Esophagus squamous epithelium (tissue), 4 donors: ENCODE data around the gene SSX7.
"Not testable (repeated sequence)": the region's sequence is repeated elsewhere in the genome, so short reads cannot be mapped to it uniquely, and the experiment has no call there.

ENCODE experiments used
- POLR2A ChIP-seq, 4 donors: fragments of 450-650 bp; IDR thresholded peaks; one replicate each; pipeline ENCODE4 v1.6.1; 2017; ENCODE audit warnings: antibody characterized with exemption in 4 of 4, mild to moderate bottlenecking in 4 of 4, moderate library complexity in 3 of 4
- TF ChIP-seq, protein P1 (sequence below), 6 experiments: fragments of 450-650 bp in 4 of 6; fragments of 200-600 bp in 2 of 6; sonication (generic) in 2 of 6; IDR thresholded peaks; one replicate each; pipeline ENCODE4 v1.5.1; 2016 to 2019; ENCODE audit warnings: antibody characterized with exemption in 6 of 6, mild to moderate bottlenecking in 4 of 6, moderate library complexity in 4 of 6

DNA sequence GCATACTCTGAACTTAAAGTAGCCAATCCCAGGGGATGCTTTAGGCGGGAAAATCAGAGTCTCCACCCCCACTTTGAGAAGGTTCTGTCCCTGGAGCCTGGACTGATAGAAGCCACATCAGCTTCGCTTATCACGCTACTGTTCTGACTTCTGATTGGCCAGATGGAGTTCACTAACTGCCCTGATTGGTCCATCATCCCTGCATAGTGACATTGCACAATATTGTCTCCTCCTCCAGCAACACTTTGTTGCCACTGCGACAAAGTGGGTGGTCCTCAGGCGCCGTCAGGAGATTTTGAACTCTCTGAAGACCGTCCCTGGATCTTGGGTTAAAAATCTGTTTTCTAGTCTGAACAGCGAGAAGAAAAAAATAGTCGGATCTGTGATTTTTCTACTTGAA lies at the start of gene SSX7:
- TF ChIP-seq, protein P1, sequence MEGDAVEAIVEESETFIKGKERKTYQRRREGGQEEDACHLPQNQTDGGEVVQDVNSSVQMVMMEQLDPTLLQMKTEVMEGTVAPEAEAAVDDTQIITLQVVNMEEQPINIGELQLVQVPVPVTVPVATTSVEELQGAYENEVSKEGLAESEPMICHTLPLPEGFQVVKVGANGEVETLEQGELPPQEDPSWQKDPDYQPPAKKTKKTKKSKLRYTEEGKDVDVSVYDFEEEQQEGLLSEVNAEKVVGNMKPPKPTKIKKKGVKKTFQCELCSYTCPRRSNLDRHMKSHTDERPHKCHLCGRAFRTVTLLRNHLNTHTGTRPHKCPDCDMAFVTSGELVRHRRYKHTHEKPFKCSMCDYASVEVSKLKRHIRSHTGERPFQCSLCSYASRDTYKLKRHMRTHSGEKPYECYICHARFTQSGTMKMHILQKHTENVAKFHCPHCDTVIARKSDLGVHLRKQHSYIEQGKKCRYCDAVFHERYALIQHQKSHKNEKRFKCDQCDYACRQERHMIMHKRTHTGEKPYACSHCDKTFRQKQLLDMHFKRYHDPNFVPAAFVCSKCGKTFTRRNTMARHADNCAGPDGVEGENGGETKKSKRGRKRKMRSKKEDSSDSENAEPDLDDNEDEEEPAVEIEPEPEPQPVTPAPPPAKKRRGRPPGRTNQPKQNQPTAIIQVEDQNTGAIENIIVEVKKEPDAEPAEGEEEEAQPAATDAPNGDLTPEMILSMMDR (IDR thresholded peaks at IDR 0.05): not testable (repeated sequence)
- TF ChIP-seq POLR2A (IDR thresholded peaks at IDR 0.05): not testable (repeated sequence)
